ENCODE results near the gene SERBP1. TPM values are rescaled to one million over a fixed set of nuclear protein-coding genes. Genes with fewer than 3 reads are reported as not detected.

SERBP1 gene
- total RNA-seq, 1 experiment from 2014 or later, result 312 TPM

- no peak for DNase-seq
- H3F3A ChIP-seq (ENCODE audit: insufficient read depth, low read depth), result peaks cover 20% of the 10 kb centered on the region; the same call in 1 of the 2 replicates
- no peak overlapping the region for H3K4me2 ChIP-seq
- no peak overlapping the region for H2AFZ ChIP-seq
- no peaks in the 10 kb centered on the region for H3K9me2 ChIP-seq (ENCODE audit: insufficient read depth)
- no peaks in the 10 kb centered on the region for H3K79me2 ChIP-seq (ENCODE audit: low read depth)
- H3K4me1 ChIP-seq (replicated peaks; ENCODE audit: insufficient read depth), result peaks cover 37% of the 10 kb centered on the region
- no peak overlapping the region for H3K4me3 ChIP-seq
- H4K20me1 ChIP-seq (ENCODE audit: insufficient read depth), result no peaks in the 10 kb centered on the region
- ChIA-PET CTCF (no interaction called here), POLR2A (ENCODE audit: unreplicated experiment) (no interaction called here)
- TF ChIP-seq EZH2 (IDR thresholded peaks at IDR 0.05; ENCODE audit: low read depth), result no peak
- TF ChIP-seq, protein P1, sequence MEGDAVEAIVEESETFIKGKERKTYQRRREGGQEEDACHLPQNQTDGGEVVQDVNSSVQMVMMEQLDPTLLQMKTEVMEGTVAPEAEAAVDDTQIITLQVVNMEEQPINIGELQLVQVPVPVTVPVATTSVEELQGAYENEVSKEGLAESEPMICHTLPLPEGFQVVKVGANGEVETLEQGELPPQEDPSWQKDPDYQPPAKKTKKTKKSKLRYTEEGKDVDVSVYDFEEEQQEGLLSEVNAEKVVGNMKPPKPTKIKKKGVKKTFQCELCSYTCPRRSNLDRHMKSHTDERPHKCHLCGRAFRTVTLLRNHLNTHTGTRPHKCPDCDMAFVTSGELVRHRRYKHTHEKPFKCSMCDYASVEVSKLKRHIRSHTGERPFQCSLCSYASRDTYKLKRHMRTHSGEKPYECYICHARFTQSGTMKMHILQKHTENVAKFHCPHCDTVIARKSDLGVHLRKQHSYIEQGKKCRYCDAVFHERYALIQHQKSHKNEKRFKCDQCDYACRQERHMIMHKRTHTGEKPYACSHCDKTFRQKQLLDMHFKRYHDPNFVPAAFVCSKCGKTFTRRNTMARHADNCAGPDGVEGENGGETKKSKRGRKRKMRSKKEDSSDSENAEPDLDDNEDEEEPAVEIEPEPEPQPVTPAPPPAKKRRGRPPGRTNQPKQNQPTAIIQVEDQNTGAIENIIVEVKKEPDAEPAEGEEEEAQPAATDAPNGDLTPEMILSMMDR (conservative IDR thresholded peaks at IDR 0.05), result no peak
- no peaks in the 10 kb centered on the region; the same call in 1 of the 2 replicates for H3K9me3 ChIP-seq (ENCODE audit: insufficient read depth, low read depth)
- H3K27me3 ChIP-seq (ENCODE audit: insufficient read depth, low read depth), result no peaks in the 10 kb centered on the region
- no TSS peak for BruUV-seq (replicated peaks)
- H3K36me3 ChIP-seq (ENCODE audit: low read depth), result no peaks in the 10 kb centered on the region
- intact Hi-C loops (cut with micrococcal nuclease; ENCODE audit: unreplicated experiment), result loop anchor here (10.0 kb wide), 1 partner anchor 372 kb away; no protein-coding TSS in a partner anchor
- H3K27ac ChIP-seq, result no peak overlapping the region
Observed at GRCh38 chr1:67372898-67373297, 57.3 kb downstream of the SERBP1 start.

DNA sequence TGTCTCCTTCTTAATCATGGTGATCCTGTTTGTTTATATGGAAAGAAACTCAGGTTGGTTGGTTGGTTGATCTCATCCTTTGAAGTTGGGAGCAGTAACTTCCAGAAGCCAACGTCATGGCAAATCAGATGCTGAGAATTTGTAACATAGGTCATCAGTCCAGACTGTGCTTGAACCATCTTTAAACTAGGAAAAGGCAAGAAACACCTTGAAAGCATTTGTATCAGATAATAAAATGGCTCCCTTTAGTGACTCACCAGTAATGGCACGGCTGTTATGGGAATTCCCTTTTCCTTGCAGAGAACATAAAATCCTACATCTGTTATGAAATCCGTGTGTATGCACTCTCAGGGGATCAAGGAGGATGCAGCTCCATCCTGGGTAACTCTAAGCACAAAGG is 58.1 kb downstream of the SERBP1 start:
- no peaks in the 10 kb centered on the region for H3K27me3 ChIP-seq (ENCODE audit: insufficient read depth, low read depth)
- no peaks in the 10 kb centered on the region for H4K20me1 ChIP-seq (ENCODE audit: insufficient read depth)
- CTCF ChIA-PET, result no interaction called here
- no peak overlapping the region for H3K4me3 ChIP-seq
- BruUV-seq (replicated peaks), result no TSS peak
- peak overlapping the region; percentile 23; the same call in 1 of the 2 replicates for H3K4me2 ChIP-seq
- H3K79me2 ChIP-seq (ENCODE audit: low read depth), result no peaks in the 10 kb centered on the region
- no peak for DNase-seq
- H3K9me2 ChIP-seq (ENCODE audit: insufficient read depth), result no peaks in the 10 kb centered on the region
- no peaks in the 10 kb centered on the region for H3K9me3 ChIP-seq (ENCODE audit: insufficient read depth, low read depth)
- peaks cover 13% of the 10 kb centered on the region; the same call in 1 of the 2 replicates for H3F3A ChIP-seq (ENCODE audit: insufficient read depth, low read depth)
- intact Hi-C loops (cut with micrococcal nuclease; ENCODE audit: unreplicated experiment), result loop anchor here (10.0 kb wide), 1 partner anchor 373 kb away; no protein-coding TSS in a partner anchor
- H3K27ac ChIP-seq, result no peak overlapping the region
- H3K36me3 ChIP-seq (ENCODE audit: low read depth), result no peaks in the 10 kb centered on the region
- POLR2A ChIA-PET (ENCODE audit: unreplicated experiment), result no interaction called here
- H3K4me1 ChIP-seq (replicated peaks; ENCODE audit: insufficient read depth), result peaks cover 29% of the 10 kb centered on the region
- H2AFZ ChIP-seq, result no peak overlapping the region
- TF ChIP-seq, protein P1 (conservative IDR thresholded peaks at IDR 0.05), result no peak
- TF ChIP-seq EZH2 (IDR thresholded peaks at IDR 0.05; ENCODE audit: low read depth), result no peak

DNA sequence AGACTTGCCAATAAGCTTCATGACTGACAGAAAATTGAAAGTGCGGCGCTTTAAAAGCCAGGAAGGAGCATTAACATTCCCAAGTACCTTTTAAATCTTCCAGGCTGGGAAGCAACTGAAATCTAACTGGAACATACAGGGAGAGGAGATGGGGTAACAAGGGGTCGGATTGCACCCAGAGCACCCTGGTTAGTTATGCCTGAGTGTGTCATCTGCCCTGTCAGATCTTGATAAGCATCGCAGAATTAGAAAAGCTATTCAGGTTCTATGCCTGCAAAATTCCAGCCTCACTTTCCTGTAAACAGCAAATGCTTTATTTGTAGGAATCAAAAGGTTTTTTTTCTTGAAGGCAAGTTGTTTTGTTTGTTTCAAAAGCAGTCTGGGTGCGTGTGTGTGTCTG is 58.5 kb downstream of the SERBP1 start:
- intact Hi-C loops (cut with micrococcal nuclease; ENCODE audit: unreplicated experiment), result loop anchor here (10.0 kb wide), 1 partner anchor 373 kb away; no protein-coding TSS in a partner anchor

More for the DNA sequence above, 58.5 kb downstream of the SERBP1 start:
- H4K20me1 ChIP-seq (ENCODE audit: insufficient read depth), result no peaks in the 10 kb centered on the region
- H2AFZ ChIP-seq, result no peak overlapping the region
- POLR2A ChIA-PET (ENCODE audit: unreplicated experiment), result interaction anchor here (0.7 kb wide), 1 partner anchor 107 kb away, joined by 6 read pairs; no protein-coding TSS in a partner anchor
- H3F3A ChIP-seq (ENCODE audit: insufficient read depth, low read depth), result peaks cover 9% of the 10 kb centered on the region; the same call in 1 of the 2 replicates
- TF ChIP-seq, protein P1 (conservative IDR thresholded peaks at IDR 0.05), result no peak
- no peak for TF ChIP-seq EZH2 (IDR thresholded peaks at IDR 0.05; ENCODE audit: low read depth)
- H3K4me2 ChIP-seq, result peak overlapping the region; percentile 23; the same call in 1 of the 2 replicates
- H3K36me3 ChIP-seq (ENCODE audit: low read depth), result no peaks in the 10 kb centered on the region
- no peaks in the 10 kb centered on the region for H3K9me3 ChIP-seq (ENCODE audit: insufficient read depth, low read depth)
- DNase-seq, result peak in 1 of 2 experiments; percentile 45
- H3K9me2 ChIP-seq (ENCODE audit: insufficient read depth), result no peaks in the 10 kb centered on the region
- H3K27me3 ChIP-seq (ENCODE audit: insufficient read depth, low read depth), result no peaks in the 10 kb centered on the region
- H3K79me2 ChIP-seq (ENCODE audit: low read depth), result no peaks in the 10 kb centered on the region
- H3K4me1 ChIP-seq (replicated peaks; ENCODE audit: insufficient read depth), result peaks cover 24% of the 10 kb centered on the region
- H3K4me3 ChIP-seq, result no peak overlapping the region; the same call in 1 of the 2 replicates
- CTCF ChIA-PET, result no interaction called here
- no TSS peak for BruUV-seq (replicated peaks)
- H3K27ac ChIP-seq, result no peak overlapping the region
